K562 (cell line): ENCODE data around the gene EFCAB5. TPM values are rescaled to one million over a fixed set of nuclear protein-coding genes. Genes with fewer than 3 reads are reported as not detected.

Experiments used
- CHAMP1 ChIP-seq: fragments of 450-650 bp; IDR thresholded peaks from 2 replicates; pipeline ENCODE4 v1.6.1; 2016; ENCODE audit warnings: mild to moderate bottlenecking
- GABPA ChIP-seq: fragments of 200-800 bp; sonication (Bioruptor generic); conservative IDR thresholded peaks from 2 replicates; pipeline ENCODE4 v1.6.1; 2016; ENCODE audit warnings: low read depth, missing genetic modification characterization, missing compliant biosample characterization
- GABPB2 ChIP-seq: fragments of 250-450 bp; sonication (Bioruptor Pico); conservative IDR thresholded peaks from 2 replicates; pipeline ENCODE4 v1.5.1; 2021; ENCODE audit warnings: mild to moderate bottlenecking
- HDAC6 ChIP-seq: IDR thresholded peaks from 2 replicates; pipeline ENCODE4 v1.6.1; 2012; ENCODE audit warnings: low read depth, mild to moderate bottlenecking, control low read depth, inconsistent platforms, low read length, moderate library complexity
- HIVEP1 ChIP-seq: fragments of 250-450 bp; sonication (Bioruptor Pico); IDR thresholded peaks from 2 replicates; pipeline ENCODE4 v1.4.0; 2020; ENCODE audit warnings: mild to moderate bottlenecking
- IRF2 ChIP-seq: sonication (generic); formaldehyde crosslinking; IDR thresholded peaks from 2 replicates; pipeline ENCODE4 v1.8.1; 2022; ENCODE audit warnings: mild to moderate bottlenecking, missing genetic modification reagents
- KAT2B ChIP-seq: IDR thresholded peaks from one replicate; pipeline ENCODE4 v1.6.1; 2012; ENCODE audit warnings: low read depth, mild to moderate bottlenecking, control low read depth, inconsistent platforms, low read length, moderate library complexity
- PKNOX1 ChIP-seq: fragments of 450-650 bp; IDR thresholded peaks from 2 replicates; pipeline ENCODE4 v1.6.1; 2016
- RAD21 ChIP-seq, 2 experiments: fragments of 250-450 bp in 1 of 2; fragments of 450-650 bp in 1 of 2; sonication (Bioruptor Pico) in 1 of 2; formaldehyde crosslinking in 1 of 2; IDR thresholded peaks in 1 of 2; conservative IDR thresholded peaks in 1 of 2; 2 replicates each; pipeline versions ENCODE4 v1.4.0 to v1.8.0; 2020 to 2022; ENCODE audit warnings: mild to moderate bottlenecking in 2 of 2, moderate library complexity in 1 of 2
- RBM34 ChIP-seq: fragments of 200-400 bp; formaldehyde crosslinking; IDR thresholded peaks from 2 replicates; pipeline ENCODE4 v1.6.1; 2018; ENCODE audit warnings: low read length, borderline replicate concordance; ENCODE audit not compliant: insufficient read depth
- SIX5 ChIP-seq, 2 experiments: IDR thresholded peaks; 2 replicates each; pipeline ENCODE4 v1.6.1; 2011; ENCODE audit warnings: low read length in 2 of 2, borderline replicate concordance in 1 of 2, low read depth in 1 of 2, mild to moderate bottlenecking in 1 of 2, moderate library complexity in 1 of 2; ENCODE audit not compliant: insufficient read depth in 1 of 2
- SRSF3 ChIP-seq: fragments of 200-400 bp; formaldehyde crosslinking; IDR thresholded peaks from 2 replicates; pipeline ENCODE4 v1.6.1; 2016; ENCODE audit warnings: mild to moderate bottlenecking, low read length, moderate library complexity; ENCODE audit not compliant: insufficient read depth
- TCF15 ChIP-seq: fragments of 250-450 bp; sonication (Bioruptor Pico); IDR thresholded peaks from 2 replicates; pipeline ENCODE4 v1.8.0; 2022; ENCODE audit warnings: moderate library complexity, mild to moderate bottlenecking, inconsistent platforms
- XRCC4 ChIP-seq: IDR thresholded peaks from one replicate; pipeline ENCODE4 v1.6.1; 2011; ENCODE audit not compliant: insufficient read depth, insufficient read length; ENCODE audit errors: extremely low read depth
- YBX1 ChIP-seq: fragments of 450-650 bp; IDR thresholded peaks from 2 replicates; pipeline ENCODE4 v1.7.1; 2016; ENCODE audit warnings: mild to moderate bottlenecking
- ZBTB17 ChIP-seq: fragments of 450-650 bp; formaldehyde crosslinking; IDR thresholded peaks from 2 replicates; pipeline ENCODE4 v1.4.0; 2020; ENCODE audit warnings: mild to moderate bottlenecking
- ZNF589 ChIP-seq: fragments of 200-800 bp; sonication (Bioruptor generic); IDR thresholded peaks from 2 replicates; pipeline ENCODE4 v1.6.1; 2016; ENCODE audit warnings: low read depth, missing genetic modification characterization, missing compliant biosample characterization
- ZNF75A ChIP-seq: fragments of 450-650 bp; formaldehyde crosslinking; IDR thresholded peaks from 2 replicates; pipeline ENCODE4 v1.4.0; 2020; ENCODE audit warnings: mild to moderate bottlenecking
- polyA plus RNA-seq, 8 experiments: library from polyadenylated mRNA; depleted of rRNA in 4 of 8; stranded (reverse) in 5 of 8; unstranded in 3 of 8; fragments of >200 nt; fragmentation: Nextera tagmentation in 2 of 8; fragmentation: Illumina TruSeq in 1 of 8; extraction: Ambion mirVana in 2 of 8; extraction: Trizol in 1 of 8; gene quantifications; 2 replicates each; pipeline versions ENCODE4 v1.2.1 to v1.2.3, GENCODE V29; 2011 to 2014; ENCODE audit warnings: inconsistent platforms in 1 of 8, missing spikeins in 1 of 8
- total RNA-seq, 7 experiments: library from RNA; depleted of rRNA in 6 of 7; stranded (reverse); fragments of >200 nt in 6 of 7; fragmentation: Illumina TruSeq in 2 of 7; extraction: Trizol in 2 of 7; gene quantifications; 2 replicates each; pipeline versions ENCODE4 v1.2.1 to v1.2.3, GENCODE V29; 2011 to 2021; ENCODE audit warnings: low replicate concordance in 1 of 7
- TF ChIP-seq, protein P1 (sequence below): fragments of 250-450 bp; sonication (Bioruptor Pico); IDR thresholded peaks from 2 replicates; pipeline ENCODE4 v1.4.0; 2020; ENCODE audit warnings: mild to moderate bottlenecking

EFCAB5 gene
- total and polyA plus RNA-seq, 9 of the 15 experiments (the other 6 are each of a cell fraction or from before 2014, with no cell fraction given) = 0.06 to 0.11 TPM; not detected in 7

DNA sequence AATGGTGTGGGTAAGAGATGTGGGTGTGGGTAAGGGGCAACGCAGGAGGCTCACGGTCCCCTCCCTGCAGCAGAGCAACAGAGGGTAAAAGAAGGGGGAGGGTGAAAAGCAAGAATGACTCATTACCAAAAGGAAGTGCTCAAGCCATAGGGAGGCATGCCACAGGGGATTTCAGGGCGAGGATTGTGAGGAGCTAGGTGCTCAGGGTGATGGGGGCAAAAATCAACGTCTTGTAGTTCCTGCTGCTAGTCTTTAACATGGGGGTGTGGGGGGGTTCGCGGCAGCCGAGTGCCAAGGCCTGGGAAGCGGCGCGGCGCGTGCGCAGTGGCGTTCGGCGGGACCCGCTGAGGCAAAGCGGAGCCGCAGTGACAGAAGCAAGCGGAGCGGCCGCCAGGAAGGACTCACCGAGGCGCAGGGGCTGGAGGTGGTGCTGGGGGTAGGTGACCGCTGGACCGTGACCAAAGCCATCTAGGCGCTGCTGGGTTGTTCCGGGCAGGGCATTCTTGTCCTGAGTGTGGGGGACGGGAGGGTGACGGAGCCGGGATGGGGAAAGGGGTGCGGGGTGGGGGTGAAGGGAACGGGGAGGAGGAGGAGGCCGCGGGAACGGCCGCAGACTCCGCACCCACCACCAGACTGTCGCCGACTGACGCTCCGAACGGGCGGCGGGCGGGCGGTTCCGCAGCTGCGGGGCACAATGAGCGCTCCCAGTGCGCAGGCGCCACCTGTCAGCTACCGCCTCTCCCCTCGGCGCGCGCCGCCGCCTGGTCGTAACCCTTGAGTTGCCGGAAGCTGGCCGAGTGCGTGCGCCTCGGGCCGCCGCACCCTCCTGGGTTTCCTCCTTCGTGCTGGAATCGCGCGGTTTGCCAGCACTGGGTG, 11.7 kb upstream of the EFCAB5 start, which contains the start of gene SSH2 (continued):
- no peak for TF ChIP-seq XRCC4
- TF ChIP-seq ZBTB17 (CRISPR knock-in tag) = no peak
- no peak for TF ChIP-seq CHAMP1
- TF ChIP-seq IRF2 (CRISPR knock-in tag) = no peak
- no peak for TF ChIP-seq SIX5 (IDR thresholded peaks at IDR 0.05; ENCODE audit: borderline replicate concordance in 1 of 2, insufficient read depth in 1 of 2, low read depth in 1 of 2, low read length in 2 of 2)
- no peak for TF ChIP-seq GABPB2 (CRISPR knock-in tag)
- TF ChIP-seq GABPA (tag) = no peak
- no peak for TF ChIP-seq SRSF3
- TF ChIP-seq HDAC6 = no peak
- TF ChIP-seq TCF15 (CRISPR knock-in tag) = no peak
- peak; percentile 69 for TF ChIP-seq PKNOX1
- TF ChIP-seq ZNF75A (CRISPR knock-in tag) = no peak
- TF ChIP-seq, protein P1, sequence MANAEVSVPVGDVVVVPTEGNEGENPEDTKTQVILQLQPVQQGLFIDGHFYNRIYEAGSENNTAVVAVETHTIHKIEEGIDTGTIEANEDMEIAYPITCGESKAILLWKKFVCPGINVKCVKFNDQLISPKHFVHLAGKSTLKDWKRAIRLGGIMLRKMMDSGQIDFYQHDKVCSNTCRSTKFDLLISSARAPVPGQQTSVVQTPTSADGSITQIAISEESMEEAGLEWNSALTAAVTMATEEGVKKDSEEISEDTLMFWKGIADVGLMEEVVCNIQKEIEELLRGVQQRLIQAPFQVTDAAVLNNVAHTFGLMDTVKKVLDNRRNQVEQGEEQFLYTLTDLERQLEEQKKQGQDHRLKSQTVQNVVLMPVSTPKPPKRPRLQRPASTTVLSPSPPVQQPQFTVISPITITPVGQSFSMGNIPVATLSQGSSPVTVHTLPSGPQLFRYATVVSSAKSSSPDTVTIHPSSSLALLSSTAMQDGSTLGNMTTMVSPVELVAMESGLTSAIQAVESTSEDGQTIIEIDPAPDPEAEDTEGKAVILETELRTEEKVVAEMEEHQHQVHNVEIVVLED (CRISPR knock-in tag) = no peak
- TF ChIP-seq RAD21 (CRISPR knock-in tag; conservative IDR thresholded peaks at IDR 0.05 in 1 of 2, IDR thresholded peaks at IDR 0.05 in 1 of 2) = no peak
- TF ChIP-seq RBM34 = no peak
- 0 out of 2 replicates have a peak, but pooled peaks have one; percentile 62 for TF ChIP-seq HIVEP1 (CRISPR knock-in tag)
- TF ChIP-seq YBX1 = no peak
- no peak for TF ChIP-seq KAT2B
- no peak for TF ChIP-seq ZNF589 (CRISPR knock-in tag)
